HG03342 (cell line): Measurements from ENCODE around the gene CLIC1.

Experiments
- ATAC-seq: cut with Tn5 transposase; IDR thresholded peaks from one replicate; pipeline ENCODE4 v1.9.1; 2021; ENCODE audit warnings: mild to moderate bottlenecking, moderate library complexity; ENCODE audit not compliant: unreplicated experiment

Gene CLIC1

GRCh38 chr6:31769684-31770371, 33.5 kb upstream of the CLIC1 start:
- ATAC-seq = no peak

GRCh38 chr6:31768363-31769257, 32.3 kb upstream of the CLIC1 start:
- no peak for ATAC-seq

GRCh38 chr6:31767096-31767645, 30.8 kb upstream of the CLIC1 start:
- ATAC-seq = no peak

- no peak for ATAC-seq
Observed at GRCh38 chr6:31765910-31766794, 29.8 kb upstream of the CLIC1 start.

GRCh38 chr6:31765559-31765909, 29.2 kb upstream of the CLIC1 start:
- no peak for ATAC-seq

GRCh38 chr6:31764198-31764597, 27.9 kb upstream of the CLIC1 start:
- no peak for ATAC-seq

- ATAC-seq = no peak
Observed at GRCh38 chr6:31763619-31763940, 27.2 kb upstream of the CLIC1 start.

- no peak for ATAC-seq
Observed at GRCh38 chr6:31762878-31763618, 26.7 kb upstream of the CLIC1 start.

- no peak for ATAC-seq
Observed at GRCh38 chr6:31762356-31762755, 26.0 kb upstream of the CLIC1 start, which contains the start of gene SAPCD1. TSS of gene SAPCD1 (plus strand) at chr6:31762656. CDS start at chr6:31763055, 399 bp downstream.

- no peak for ATAC-seq
Observed at GRCh38 chr6:31761343-31761742, 25.0 kb upstream of the CLIC1 start.

- no peak for ATAC-seq
Observed at GRCh38 chr6:31760790-31761189, 24.5 kb upstream of the CLIC1 start.

GRCh38 chr6:31758281-31758680, 22.0 kb upstream of the CLIC1 start:
- no peak for ATAC-seq

- ATAC-seq = no peak
Observed at GRCh38 chr6:31752739-31753319, 16.5 kb upstream of the CLIC1 start.

- ATAC-seq = no peak
Observed at GRCh38 chr6:31750411-31751022, 14.2 kb upstream of the CLIC1 start.

GRCh38 chr6:31749301-31750036, 13.1 kb upstream of the CLIC1 start:
- no peak for ATAC-seq

- ATAC-seq = no peak
Observed at GRCh38 chr6:31744422-31744821, 8.1 kb upstream of the CLIC1 start.

- no peak for ATAC-seq
Observed at GRCh38 chr6:31742894-31743293, 6.6 kb upstream of the CLIC1 start.

GRCh38 chr6:31741815-31742214, 5.5 kb upstream of the CLIC1 start:
- no peak for ATAC-seq
